Prostate gland (tissue), 2 donors: ENCODE data around the gene ZNF726.

Source experiments
- CTCF ChIP-seq, 4 experiments: fragments of 200-600 bp in 2 of 4; fragments of 450-650 bp in 2 of 4; sonication (generic) in 2 of 4; IDR thresholded peaks; 1 replicate in 3 of 4; 2 replicates in 1 of 4; pipeline ENCODE4 v1.5.1; 2016 to 2019; ENCODE audit warnings: antibody characterized with exemption in 4 of 4, mild to moderate bottlenecking in 2 of 4, moderate library complexity in 2 of 4
- POLR2AphosphoS5 ChIP-seq: sonication (generic); formaldehyde crosslinking; IDR thresholded peaks from one replicate; pipeline ENCODE4 v1.6.1; 2017; ENCODE audit warnings: antibody characterized with exemption

DNA sequence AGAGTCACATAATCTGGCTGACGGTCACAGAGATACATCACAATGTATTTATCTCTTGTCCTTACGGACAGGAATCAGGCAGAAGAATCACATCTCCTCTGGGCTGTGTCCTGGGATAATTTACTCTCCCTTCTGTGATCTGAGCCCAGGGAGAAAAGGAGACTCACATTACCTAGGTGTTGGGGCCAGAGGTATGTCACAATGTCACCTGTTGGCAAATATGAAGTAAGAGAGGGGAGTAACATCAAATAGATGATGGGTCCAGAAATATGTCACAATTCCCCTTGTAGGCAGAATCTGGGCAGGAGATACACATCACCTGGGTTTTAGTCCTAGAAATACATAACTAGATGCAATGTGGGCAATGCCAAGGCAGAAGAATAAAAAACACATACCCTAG is 67.2 kb downstream of the ZNF726 start:
- no peak for TF ChIP-seq CTCF (IDR thresholded peaks at IDR 0.05)
- no peak for TF ChIP-seq POLR2AphosphoS5
